WTC11 (cell line): ENCODE measurements around the gene ZNF827. TPM values are rescaled to one million over a fixed set of nuclear protein-coding genes. Genes with fewer than 3 reads are reported as not detected.
A peak's percentile ranks its signal among the peaks of the same experiment; 100 is the strongest.

ENCODE experiments used
- ATAC-seq: fragments of 200-7000 bp; cut with Tn5 transposase; 2 replicates; pipeline ENCODE4 v1.10.0; 2021; ENCODE audit warnings: mild to moderate bottlenecking, moderate library complexity
- CTCF ChIA-PET: fragments of 300-600 bp; sonication (Branson Sonifier 250); formaldehyde crosslinking; loops from one replicate; lab custom pipeline; 2021; ENCODE audit warnings: antibody characterized with exemption; lab: Charles Lee
- POLR2A ChIA-PET: fragments of 350-600 bp; sonication (Branson Sonifier 250); formaldehyde crosslinking; loops from one replicate; lab custom pipeline; 2021; ENCODE audit warnings: antibody characterized with exemption; lab: Charles Lee
- DNase-seq: peaks from one replicate; pipeline ENCODE4 v3.0.0; 2021; ENCODE audit warnings: low spot score
- H3K27ac Mint-ChIP-seq: 2 replicates; pipeline ENCODE4 v1.8.0; 2021; ENCODE audit warnings: mixed read lengths
- H3K27me3 Mint-ChIP-seq: 2 replicates; pipeline ENCODE4 v1.8.0; 2021; ENCODE audit warnings: low read depth, mild to moderate bottlenecking, moderate library complexity, mixed read lengths
- H3K36me3 Mint-ChIP-seq: 2 replicates; pipeline ENCODE4 v1.8.0; 2021; ENCODE audit warnings: mixed read lengths
- H3K4me1 Mint-ChIP-seq: 2 replicates; pipeline ENCODE4 v1.8.0; 2022; ENCODE audit warnings: mixed read lengths
- H3K4me3 Mint-ChIP-seq: 2 replicates; pipeline ENCODE4 v1.8.0; 2021; ENCODE audit warnings: mild to moderate bottlenecking, moderate library complexity, mixed read lengths
- H3K9me3 Mint-ChIP-seq: 2 replicates; pipeline ENCODE4 v1.8.0; 2021; ENCODE audit warnings: mixed read lengths
- CREB1 ChIP-seq: sonication (generic); formaldehyde crosslinking; IDR thresholded peaks from 2 replicates; pipeline ENCODE4 v1.8.0; 2023; ENCODE audit warnings: mild to moderate bottlenecking, missing genetic modification reagents
- CREM ChIP-seq: sonication (generic); formaldehyde crosslinking; IDR thresholded peaks from 2 replicates; pipeline ENCODE4 v1.8.1; 2022; ENCODE audit warnings: mild to moderate bottlenecking, missing genetic modification reagents, moderate library complexity
- EMX1 ChIP-seq: fragments of 250-450 bp; sonication (Bioruptor Pico); IDR thresholded peaks from 2 replicates; pipeline ENCODE4 v1.8.0; 2021; ENCODE audit warnings: mild to moderate bottlenecking
- ESRRA ChIP-seq: sonication (generic); formaldehyde crosslinking; IDR thresholded peaks from 2 replicates; pipeline ENCODE4 v1.8.1; 2022; ENCODE audit warnings: mild to moderate bottlenecking, missing genetic modification reagents, borderline replicate concordance
- FOXJ3 ChIP-seq: sonication (generic); formaldehyde crosslinking; IDR thresholded peaks from 2 replicates; pipeline ENCODE4 v1.9.0; 2021; ENCODE audit warnings: missing genetic modification reagents, mild to moderate bottlenecking, borderline replicate concordance
- GABPB1 ChIP-seq: sonication (generic); formaldehyde crosslinking; IDR thresholded peaks from 2 replicates; pipeline ENCODE4 v1.8.1; 2023; ENCODE audit warnings: mild to moderate bottlenecking, missing genetic modification reagents
- GRHL2 ChIP-seq: fragments of 250-450 bp; sonication (Bioruptor Pico); IDR thresholded peaks from 2 replicates; pipeline ENCODE4 v1.8.0; 2022; ENCODE audit warnings: mild to moderate bottlenecking, moderate library complexity; ENCODE audit not compliant: insufficient replicate concordance, severe bottlenecking
- KAT7 ChIP-seq: sonication (generic); formaldehyde crosslinking; IDR thresholded peaks from 2 replicates; pipeline ENCODE4 v1.8.1; 2023; ENCODE audit warnings: missing genetic modification reagents, mild to moderate bottlenecking, borderline replicate concordance
- MYBL2 ChIP-seq: sonication (generic); formaldehyde crosslinking; IDR thresholded peaks from 2 replicates; pipeline ENCODE4 v1.8.1; 2023; ENCODE audit warnings: mild to moderate bottlenecking, moderate library complexity, missing genetic modification reagents
- NFATC4 ChIP-seq: fragments of 250-450 bp; sonication (Bioruptor Pico); IDR thresholded peaks from 2 replicates; pipeline ENCODE4 v1.9.0; 2021; ENCODE audit warnings: mild to moderate bottlenecking
- NR2C2 ChIP-seq: sonication (generic); formaldehyde crosslinking; IDR thresholded peaks from 2 replicates; pipeline ENCODE4 v1.8.0; 2022; ENCODE audit warnings: mild to moderate bottlenecking, missing genetic modification reagents
- OVOL2 ChIP-seq: fragments of 250-450 bp; sonication (Bioruptor Pico); IDR thresholded peaks from 2 replicates; pipeline ENCODE4 v1.9.0; 2021; ENCODE audit warnings: mild to moderate bottlenecking, borderline replicate concordance
- PRRX2 ChIP-seq: fragments of 250-450 bp; sonication (Bioruptor Pico); IDR thresholded peaks from 2 replicates; pipeline ENCODE4 v1.8.0; 2021; ENCODE audit warnings: mild to moderate bottlenecking
- RELA ChIP-seq: sonication (generic); formaldehyde crosslinking; IDR thresholded peaks from 2 replicates; pipeline ENCODE4 v1.8.1; 2022; ENCODE audit warnings: missing genetic modification reagents, mild to moderate bottlenecking, borderline replicate concordance
- RORB ChIP-seq: fragments of 250-450 bp; sonication (Bioruptor Pico); IDR thresholded peaks from 2 replicates; pipeline ENCODE4 v1.9.0; 2021; ENCODE audit warnings: mild to moderate bottlenecking
- SMAD3 ChIP-seq: sonication (generic); formaldehyde crosslinking; IDR thresholded peaks from 2 replicates; pipeline ENCODE4 v1.8.0; 2022; ENCODE audit warnings: missing genetic modification reagents, mild to moderate bottlenecking, borderline replicate concordance
- SMAD4 ChIP-seq: sonication (generic); formaldehyde crosslinking; IDR thresholded peaks from 2 replicates; pipeline ENCODE4 v1.8.0; 2022; ENCODE audit warnings: mild to moderate bottlenecking, missing genetic modification reagents
- TCF7 ChIP-seq: sonication (generic); formaldehyde crosslinking; IDR thresholded peaks from 2 replicates; pipeline ENCODE4 v1.8.0; 2022; ENCODE audit warnings: mild to moderate bottlenecking, low read depth, missing genetic modification reagents, moderate library complexity
- ZNF263 ChIP-seq: sonication (generic); formaldehyde crosslinking; IDR thresholded peaks from 2 replicates; pipeline ENCODE4 v1.8.1; 2022; ENCODE audit warnings: low read depth, mild to moderate bottlenecking, moderate library complexity, missing genetic modification reagents
- ZNF416 ChIP-seq: fragments of 250-450 bp; sonication (Bioruptor Pico); IDR thresholded peaks from 2 replicates; pipeline ENCODE4 v1.9.0; 2021; ENCODE audit warnings: mild to moderate bottlenecking, inconsistent platforms
- ZNF671 ChIP-seq: fragments of 250-450 bp; sonication (Bioruptor Pico); IDR thresholded peaks from 2 replicates; pipeline ENCODE4 v1.8.0; 2021; ENCODE audit warnings: mild to moderate bottlenecking
- total RNA-seq: library from RNA; stranded (reverse); gene quantifications from 3 replicates; pipeline ENCODE4 v1.2.3, GENCODE V29; 2021
- TF ChIP-seq, protein P1 (sequence below): fragments of 200-600 bp; IDR thresholded peaks from 2 replicates; pipeline ENCODE4 v1.8.0; 2022; ENCODE audit warnings: antibody characterized with exemption
- TF ChIP-seq, protein P2 (sequence below): sonication (generic); formaldehyde crosslinking; IDR thresholded peaks from 2 replicates; pipeline ENCODE4 v1.8.1; 2022; ENCODE audit warnings: missing genetic modification reagents, borderline replicate concordance
- TF ChIP-seq, protein P3 (sequence below): sonication (generic); formaldehyde crosslinking; IDR thresholded peaks from 2 replicates; pipeline ENCODE4 v1.8.1; 2022; ENCODE audit warnings: mild to moderate bottlenecking, moderate library complexity, missing genetic modification reagents
- TF ChIP-seq, protein P4 (sequence below): fragments of 250-450 bp; sonication (Bioruptor Pico); IDR thresholded peaks from 2 replicates; pipeline ENCODE4 v2.1.2; 2022; ENCODE audit warnings: mild to moderate bottlenecking, moderate library complexity
- TF ChIP-seq, protein P5 (sequence below): sonication (generic); formaldehyde crosslinking; IDR thresholded peaks from 2 replicates; pipeline ENCODE4 v1.8.1; 2022; ENCODE audit warnings: low read depth, missing genetic modification reagents, borderline replicate concordance

The ZNF827 gene
- total RNA-seq, 1 experiment from 2014 or later, result 25.6 TPM

DNA sequence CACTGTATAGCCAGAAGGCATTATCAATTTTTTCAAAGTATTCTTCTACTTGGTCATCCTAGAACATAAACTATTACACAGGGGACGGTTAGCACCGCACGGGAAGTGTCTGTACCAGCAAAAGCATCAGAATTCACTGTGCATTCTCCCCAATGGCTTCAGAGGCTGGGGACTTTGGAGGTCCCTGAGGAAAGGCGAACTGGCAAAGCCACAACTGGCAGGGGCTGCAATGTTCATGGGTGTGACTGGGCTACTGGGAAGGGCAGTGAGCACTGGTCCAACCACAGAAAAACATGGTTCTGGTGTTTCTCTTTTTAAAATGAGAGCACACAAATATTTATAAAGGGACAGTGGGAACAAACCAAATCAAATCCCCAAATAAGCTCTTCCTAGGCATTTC, 175.2 kb downstream of the ZNF827 start:
- H3K27ac Mint-ChIP-seq, result peak overlapping the region; percentile 73
- no peaks in the 10 kb centered on the region for H3K27me3 Mint-ChIP-seq
- ATAC-seq, result no peak
- ChIA-PET CTCF (no interaction called here), POLR2A (no interaction called here)
- DNase-seq, result no peak
- peaks cover 6% of the 10 kb centered on the region; the same call in 1 of the 2 replicates for H3K4me1 Mint-ChIP-seq
- H3K36me3 Mint-ChIP-seq, result peaks cover 78% of the 10 kb centered on the region
- no peak for TF ChIP-seq NR2C2 (CRISPR knock-in tag)
- no peak for TF ChIP-seq ESRRA
- no peak for TF ChIP-seq ZNF263 (CRISPR knock-in tag)
- no peak for TF ChIP-seq ZNF671
- no peak for TF ChIP-seq FOXJ3
- no peak for TF ChIP-seq EMX1 (CRISPR knock-in tag)
- TF ChIP-seq, protein P1, sequence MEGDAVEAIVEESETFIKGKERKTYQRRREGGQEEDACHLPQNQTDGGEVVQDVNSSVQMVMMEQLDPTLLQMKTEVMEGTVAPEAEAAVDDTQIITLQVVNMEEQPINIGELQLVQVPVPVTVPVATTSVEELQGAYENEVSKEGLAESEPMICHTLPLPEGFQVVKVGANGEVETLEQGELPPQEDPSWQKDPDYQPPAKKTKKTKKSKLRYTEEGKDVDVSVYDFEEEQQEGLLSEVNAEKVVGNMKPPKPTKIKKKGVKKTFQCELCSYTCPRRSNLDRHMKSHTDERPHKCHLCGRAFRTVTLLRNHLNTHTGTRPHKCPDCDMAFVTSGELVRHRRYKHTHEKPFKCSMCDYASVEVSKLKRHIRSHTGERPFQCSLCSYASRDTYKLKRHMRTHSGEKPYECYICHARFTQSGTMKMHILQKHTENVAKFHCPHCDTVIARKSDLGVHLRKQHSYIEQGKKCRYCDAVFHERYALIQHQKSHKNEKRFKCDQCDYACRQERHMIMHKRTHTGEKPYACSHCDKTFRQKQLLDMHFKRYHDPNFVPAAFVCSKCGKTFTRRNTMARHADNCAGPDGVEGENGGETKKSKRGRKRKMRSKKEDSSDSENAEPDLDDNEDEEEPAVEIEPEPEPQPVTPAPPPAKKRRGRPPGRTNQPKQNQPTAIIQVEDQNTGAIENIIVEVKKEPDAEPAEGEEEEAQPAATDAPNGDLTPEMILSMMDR, result no peak
- TF ChIP-seq ZNF416 (CRISPR knock-in tag), result no peak
- no peak for TF ChIP-seq MYBL2
- no peak overlapping the region for H3K4me3 Mint-ChIP-seq
- H3K9me3 Mint-ChIP-seq, result no peaks in the 10 kb centered on the region

DNA sequence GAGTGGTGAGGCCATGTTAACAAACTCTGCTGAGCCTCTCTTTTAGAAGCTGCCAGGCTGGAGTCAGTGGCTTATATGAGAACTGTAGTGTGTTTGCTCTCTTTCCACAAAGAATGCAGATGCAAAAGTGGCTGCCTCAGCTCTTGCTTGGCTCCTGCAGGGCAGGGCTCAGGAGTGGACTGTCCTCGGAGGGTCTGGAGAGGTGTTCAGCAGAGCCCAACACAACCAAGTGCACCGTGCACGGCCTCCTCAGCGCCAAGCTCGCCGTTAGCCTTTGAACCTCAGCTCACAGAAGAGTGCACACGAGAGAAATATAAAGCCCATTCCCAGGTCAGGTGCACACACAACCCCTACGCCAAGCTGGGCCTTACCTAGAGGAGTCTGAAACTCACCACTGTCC, 175.9 kb downstream of the ZNF827 start:
- H3K4me3 Mint-ChIP-seq, result no peak overlapping the region
- H3K27me3 Mint-ChIP-seq, result no peaks in the 10 kb centered on the region
- CTCF ChIA-PET, result interaction anchor here (1.0 kb wide), 1 partner anchor 39 kb away, joined by 3 read pairs; no protein-coding TSS in a partner anchor
- peaks cover 75% of the 10 kb centered on the region for H3K36me3 Mint-ChIP-seq
- H3K27ac Mint-ChIP-seq, result no peak overlapping the region
- no peaks in the 10 kb centered on the region for H3K9me3 Mint-ChIP-seq
- TF ChIP-seq GRHL2, result no peak
- TF ChIP-seq, all 79 proteins: peak for 0
- DNase-seq, result no peak
- POLR2A ChIA-PET, result no interaction called here
- H3K4me1 Mint-ChIP-seq, result peaks cover 6% of the 10 kb centered on the region; the same call in 1 of the 2 replicates
- no peak for ATAC-seq

DNA sequence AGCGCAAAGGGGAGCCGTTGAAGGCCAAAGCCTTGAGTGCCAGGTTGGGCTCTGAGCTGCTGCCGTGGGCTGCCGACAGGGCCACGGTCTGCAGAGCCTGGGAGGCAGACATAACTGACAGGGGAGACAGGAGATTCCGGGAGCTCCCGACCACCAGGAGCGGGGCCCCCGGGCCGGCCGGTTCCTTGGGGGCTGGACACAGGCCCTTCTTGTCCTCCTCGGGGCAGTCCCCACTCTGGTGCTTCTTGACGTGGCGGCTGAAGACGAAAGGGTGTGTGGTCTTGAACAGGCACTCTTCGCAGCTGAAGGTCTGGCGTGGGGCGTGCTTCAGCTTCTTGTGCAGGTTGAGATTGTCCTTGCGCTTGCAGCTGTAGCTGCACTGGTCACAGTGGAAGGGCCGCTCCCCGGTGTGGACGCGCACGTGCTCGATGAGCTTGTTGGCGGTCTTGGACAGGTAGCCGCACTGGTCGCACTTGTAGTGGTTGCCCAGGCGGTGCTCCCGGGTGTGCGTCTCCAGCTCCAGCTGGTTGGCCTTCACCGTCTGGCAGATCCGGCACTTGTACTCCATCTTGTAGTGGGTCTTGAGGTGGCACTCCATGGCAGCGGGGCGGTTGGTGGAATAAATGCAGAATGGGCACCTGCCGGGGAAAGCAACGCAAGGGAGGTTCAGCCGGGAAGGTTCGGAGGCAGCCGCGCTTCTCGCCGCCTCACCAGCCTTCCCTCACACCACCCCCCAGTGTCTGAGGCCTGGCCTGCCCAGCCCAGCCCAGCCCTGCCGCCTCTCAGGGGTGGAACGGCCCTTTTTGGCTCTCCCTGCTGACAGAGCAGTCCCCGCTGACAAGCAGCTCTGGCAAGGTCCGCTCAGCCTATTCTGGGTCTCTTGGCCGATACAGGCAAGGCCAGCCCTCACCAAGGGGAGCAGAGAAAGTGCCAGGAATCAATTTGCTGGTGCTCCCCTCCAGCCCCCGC, 177.4 kb downstream of the ZNF827 start:
- DNase-seq (no peak), ATAC-seq (peak; percentile 58)
- peaks cover 60% of the 10 kb centered on the region for H3K36me3 Mint-ChIP-seq
- no peak for TF ChIP-seq PRRX2 (CRISPR knock-in tag)
- no peak for TF ChIP-seq CREM (CRISPR knock-in tag)
- TF ChIP-seq CREB1 (CRISPR knock-in tag), result no peak
- TF ChIP-seq, protein P2, sequence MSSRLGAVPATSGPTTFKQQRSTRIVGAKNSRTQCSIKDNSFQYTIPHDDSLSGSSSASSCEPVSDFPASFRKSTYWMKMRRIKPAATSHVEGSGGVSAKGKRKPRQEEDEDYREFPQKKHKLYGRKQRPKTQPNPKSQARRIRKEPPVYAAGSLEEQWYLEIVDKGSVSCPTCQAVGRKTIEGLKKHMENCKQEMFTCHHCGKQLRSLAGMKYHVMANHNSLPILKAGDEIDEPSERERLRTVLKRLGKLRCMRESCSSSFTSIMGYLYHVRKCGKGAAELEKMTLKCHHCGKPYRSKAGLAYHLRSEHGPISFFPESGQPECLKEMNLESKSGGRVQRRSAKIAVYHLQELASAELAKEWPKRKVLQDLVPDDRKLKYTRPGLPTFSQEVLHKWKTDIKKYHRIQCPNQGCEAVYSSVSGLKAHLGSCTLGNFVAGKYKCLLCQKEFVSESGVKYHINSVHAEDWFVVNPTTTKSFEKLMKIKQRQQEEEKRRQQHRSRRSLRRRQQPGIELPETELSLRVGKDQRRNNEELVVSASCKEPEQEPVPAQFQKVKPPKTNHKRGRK (CRISPR knock-in tag), result no peak
- TF ChIP-seq SMAD3, result no peak
- no peak for TF ChIP-seq TCF7 (CRISPR knock-in tag)
- no peak for TF ChIP-seq SMAD4 (CRISPR knock-in tag)
- no peak for TF ChIP-seq OVOL2 (CRISPR knock-in tag)
- TF ChIP-seq, protein P3, sequence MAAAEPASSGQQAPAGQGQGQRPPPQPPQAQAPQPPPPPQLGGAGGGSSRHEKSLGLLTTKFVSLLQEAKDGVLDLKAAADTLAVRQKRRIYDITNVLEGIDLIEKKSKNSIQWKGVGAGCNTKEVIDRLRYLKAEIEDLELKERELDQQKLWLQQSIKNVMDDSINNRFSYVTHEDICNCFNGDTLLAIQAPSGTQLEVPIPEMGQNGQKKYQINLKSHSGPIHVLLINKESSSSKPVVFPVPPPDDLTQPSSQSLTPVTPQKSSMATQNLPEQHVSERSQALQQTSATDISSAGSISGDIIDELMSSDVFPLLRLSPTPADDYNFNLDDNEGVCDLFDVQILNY, result no peak
- no peak for TF ChIP-seq NFATC4 (CRISPR knock-in tag)
- TF ChIP-seq, protein P4, sequence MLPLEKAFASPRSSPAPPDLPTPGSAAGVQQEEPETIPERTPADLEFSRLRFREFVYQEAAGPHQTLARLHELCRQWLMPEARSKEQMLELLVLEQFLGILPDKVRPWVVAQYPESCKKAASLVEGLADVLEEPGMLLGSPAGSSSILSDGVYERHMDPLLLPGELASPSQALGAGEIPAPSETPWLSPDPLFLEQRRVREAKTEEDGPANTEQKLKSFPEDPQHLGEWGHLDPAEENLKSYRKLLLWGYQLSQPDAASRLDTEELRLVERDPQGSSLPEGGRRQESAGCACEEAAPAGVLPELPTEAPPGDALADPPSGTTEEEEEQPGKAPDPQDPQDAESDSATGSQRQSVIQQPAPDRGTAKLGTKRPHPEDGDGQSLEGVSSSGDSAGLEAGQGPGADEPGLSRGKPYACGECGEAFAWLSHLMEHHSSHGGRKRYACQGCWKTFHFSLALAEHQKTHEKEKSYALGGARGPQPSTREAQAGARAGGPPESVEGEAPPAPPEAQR (CRISPR knock-in tag), result no peak
- no peak for TF ChIP-seq GABPB1
- TF ChIP-seq, protein P5, sequence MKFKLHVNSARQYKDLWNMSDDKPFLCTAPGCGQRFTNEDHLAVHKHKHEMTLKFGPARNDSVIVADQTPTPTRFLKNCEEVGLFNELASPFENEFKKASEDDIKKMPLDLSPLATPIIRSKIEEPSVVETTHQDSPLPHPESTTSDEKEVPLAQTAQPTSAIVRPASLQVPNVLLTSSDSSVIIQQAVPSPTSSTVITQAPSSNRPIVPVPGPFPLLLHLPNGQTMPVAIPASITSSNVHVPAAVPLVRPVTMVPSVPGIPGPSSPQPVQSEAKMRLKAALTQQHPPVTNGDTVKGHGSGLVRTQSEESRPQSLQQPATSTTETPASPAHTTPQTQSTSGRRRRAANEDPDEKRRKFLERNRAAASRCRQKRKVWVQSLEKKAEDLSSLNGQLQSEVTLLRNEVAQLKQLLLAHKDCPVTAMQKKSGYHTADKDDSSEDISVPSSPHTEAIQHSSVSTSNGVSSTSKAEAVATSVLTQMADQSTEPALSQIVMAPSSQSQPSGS (CRISPR knock-in tag), result no peak
- no peak for TF ChIP-seq RELA (CRISPR knock-in tag)
- no peak for TF ChIP-seq RORB (CRISPR knock-in tag)
- no peak for TF ChIP-seq KAT7 (CRISPR knock-in tag)
- H3K27me3 Mint-ChIP-seq, result no peaks in the 10 kb centered on the region
- ChIA-PET POLR2A (no interaction called here), CTCF (no interaction called here)
- no peak overlapping the region for H3K4me3 Mint-ChIP-seq
- H3K4me1 Mint-ChIP-seq, result peaks cover 6% of the 10 kb centered on the region; the same call in 1 of the 2 replicates
- peak overlapping the region; percentile 80; the same call in 1 of the 2 replicates for H3K27ac Mint-ChIP-seq
- H3K9me3 Mint-ChIP-seq, result no peaks in the 10 kb centered on the region
